Hematopoietic multipotent progenitor cell (in vitro differentiated cells): ENCODE results near the gene RCOR1. TPM values are rescaled to one million over a fixed set of nuclear protein-coding genes. Genes with fewer than 3 reads are reported as not detected.

Source experiments
- DNase-seq, 3 donors: peaks; one replicate each; pipeline ENCODE4 v3.0.0-alpha.2; 2011 to 2015; ENCODE audit warnings: low read depth in 2 of 3, low spot score in 2 of 3
- total RNA-seq: library from RNA; depleted of rRNA; stranded (reverse); fragments of >200 nt; gene quantifications from one replicate; pipeline ENCODE4 v1.2.3, GENCODE V29; 2012

RCOR1 gene
- total RNA-seq, 1 donor = 13.5 TPM

- DNase-seq = peak in 2 of 3 donors; percentile 78 to 83
Observed at GRCh38 chr14:102768223-102769048, 176.0 kb downstream of the RCOR1 start.

GRCh38 chr14:102769049-102769327 is 176.5 kb downstream of the RCOR1 start:
- no peak for DNase-seq

DNA sequence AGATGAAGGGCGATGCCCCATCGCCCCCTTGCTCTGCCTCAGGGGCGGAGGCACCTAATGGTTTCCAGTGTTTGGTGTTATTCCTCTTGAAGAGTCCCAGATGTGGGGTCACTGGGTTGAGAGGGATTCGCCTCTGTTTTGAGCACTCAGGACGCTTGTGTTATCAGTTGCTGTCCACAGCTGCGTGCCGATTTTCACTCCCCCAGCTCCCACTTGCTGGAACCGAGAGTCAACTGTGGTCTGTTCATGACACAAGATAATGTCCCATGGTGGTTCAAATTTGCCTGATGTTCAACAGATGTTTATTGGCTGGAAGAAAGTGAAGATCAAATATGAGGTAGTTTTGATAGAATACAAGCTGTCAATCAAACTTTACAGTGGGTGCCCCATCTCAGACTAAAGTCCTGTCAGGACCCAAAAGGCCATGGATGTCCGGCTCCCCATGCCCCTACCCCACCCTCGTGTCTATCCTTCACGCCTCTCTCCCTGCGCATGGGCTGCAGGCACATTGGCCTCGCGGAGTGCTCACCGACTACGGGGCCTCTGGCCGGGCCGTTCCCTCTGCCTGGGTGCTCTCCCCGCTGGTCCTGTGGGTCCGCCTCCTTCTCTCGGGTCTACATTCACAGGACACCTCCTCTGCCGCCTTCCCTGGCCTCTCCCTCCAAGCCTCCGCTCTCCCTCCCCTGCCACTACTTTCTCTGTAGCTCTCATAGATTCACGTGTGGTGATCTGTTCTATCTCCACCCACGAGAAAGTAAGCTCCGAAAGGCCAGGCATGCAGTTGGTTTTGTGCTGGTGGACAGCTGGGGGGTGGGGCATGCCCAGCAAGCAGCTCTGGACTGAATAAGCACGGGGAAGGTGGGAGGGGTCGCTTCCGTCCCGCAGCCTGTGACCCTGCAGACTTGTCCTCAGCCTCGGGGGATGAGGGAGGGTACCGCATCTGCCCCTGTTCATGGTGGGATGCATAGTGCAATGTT is 178.0 kb downstream of the RCOR1 start:
- DNase-seq = no peak

DNA sequence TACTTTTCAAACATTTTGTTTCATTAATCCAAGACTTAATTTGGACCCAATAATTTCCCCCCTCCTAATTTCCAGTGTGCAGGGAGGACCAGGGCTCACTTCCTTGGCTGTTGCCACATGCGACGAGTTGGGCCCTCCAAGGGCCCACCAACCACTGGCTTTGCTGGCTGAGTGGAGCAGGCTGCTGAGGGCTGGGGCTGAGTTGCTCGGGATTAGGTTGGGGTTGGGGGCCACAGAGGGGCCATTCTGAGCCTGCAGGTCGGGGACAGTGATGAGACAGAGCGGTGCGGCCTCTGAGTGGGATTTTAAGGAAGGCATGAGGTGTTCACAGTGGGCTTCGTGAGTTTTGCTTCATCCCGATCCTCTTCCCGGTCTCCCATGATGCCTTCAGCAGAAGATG is 178.7 kb downstream of the RCOR1 start:
- DNase-seq = no peak

- DNase-seq = no peak
Observed at GRCh38 chr14:102772781-102773570, 180.5 kb downstream of the RCOR1 start.

DNA sequence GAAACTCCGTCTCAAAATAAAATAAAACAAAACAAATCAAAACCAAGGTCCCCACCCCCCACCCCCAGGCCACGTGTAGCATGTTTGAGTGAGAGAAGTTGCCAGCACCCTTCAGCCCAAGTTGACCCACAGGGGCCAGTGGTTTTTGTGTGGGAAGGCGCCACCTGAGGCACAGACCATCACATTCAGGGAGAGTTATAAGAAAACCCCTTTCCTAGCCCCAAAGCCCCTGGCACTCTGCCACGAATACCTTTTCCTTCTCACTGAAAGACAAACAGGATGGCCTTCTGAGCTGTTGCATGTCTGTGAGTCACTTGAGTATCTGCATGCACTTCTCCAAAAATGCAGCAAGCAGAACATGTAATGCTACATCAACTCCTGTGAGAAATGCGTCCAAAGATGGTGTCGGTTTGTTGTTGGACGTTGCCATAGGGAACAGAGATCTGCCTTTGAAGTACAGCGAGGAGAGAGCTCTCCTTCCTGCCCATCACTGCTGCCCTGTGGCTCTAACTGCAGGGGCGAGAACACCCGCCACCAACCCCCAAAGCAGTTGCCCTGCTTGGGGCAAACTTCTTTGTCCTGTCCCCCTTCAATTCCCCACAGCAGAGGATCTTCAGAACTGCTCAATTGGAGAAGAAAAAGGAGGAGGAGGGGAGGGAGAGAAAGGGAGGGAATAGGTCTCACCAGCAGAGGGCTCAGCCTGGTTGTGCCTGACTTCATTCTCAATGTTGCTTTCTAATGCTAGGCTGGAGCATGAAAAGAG is 182.1 kb downstream of the RCOR1 start:
- DNase-seq = peak; percentile 53 to 82 (median 74)

DNA sequence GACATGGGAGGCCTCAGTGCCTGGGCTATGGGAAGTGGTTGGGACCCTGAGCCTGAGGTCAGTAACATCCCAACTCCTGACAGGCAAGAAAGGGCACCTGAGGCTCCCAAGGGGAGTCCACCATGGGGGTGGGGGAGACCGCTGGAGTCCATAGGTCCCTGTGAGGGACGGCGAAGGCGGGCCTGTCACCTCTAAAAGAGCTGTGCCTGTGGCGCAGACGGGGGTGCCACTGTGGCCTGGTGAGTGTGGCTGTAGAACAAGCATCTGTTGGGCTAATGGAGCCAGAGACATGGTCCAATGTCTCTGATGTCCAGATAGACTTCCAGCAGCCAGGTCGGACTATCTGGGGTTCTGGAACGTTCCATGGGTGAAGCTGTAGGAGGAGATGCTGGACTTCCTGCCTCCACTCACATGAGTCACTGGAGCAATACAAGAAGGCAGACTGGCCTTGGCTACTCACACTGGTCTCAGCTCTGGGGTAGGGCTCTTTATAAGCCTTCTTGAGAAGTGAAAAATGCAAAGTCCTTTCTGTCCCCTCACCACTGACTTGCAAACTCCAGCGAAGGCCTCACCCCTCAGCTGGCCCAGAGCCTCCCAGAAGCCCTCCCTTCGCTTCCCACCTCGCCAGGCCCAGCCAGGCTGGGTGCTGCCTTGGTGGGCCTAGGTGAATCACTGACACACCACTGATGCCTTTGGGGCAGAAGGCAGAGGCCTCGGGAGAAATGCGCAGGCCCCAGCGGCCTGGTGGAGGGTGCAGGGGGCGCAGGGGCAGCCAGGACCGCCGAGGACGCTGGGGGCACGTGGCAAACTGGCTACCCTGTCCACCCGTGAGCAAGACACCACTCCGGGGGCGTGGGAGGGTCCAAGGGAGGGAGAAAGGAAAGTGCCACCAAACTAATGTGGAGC is 183.7 kb downstream of the RCOR1 start:
- DNase-seq = no peak

DNA sequence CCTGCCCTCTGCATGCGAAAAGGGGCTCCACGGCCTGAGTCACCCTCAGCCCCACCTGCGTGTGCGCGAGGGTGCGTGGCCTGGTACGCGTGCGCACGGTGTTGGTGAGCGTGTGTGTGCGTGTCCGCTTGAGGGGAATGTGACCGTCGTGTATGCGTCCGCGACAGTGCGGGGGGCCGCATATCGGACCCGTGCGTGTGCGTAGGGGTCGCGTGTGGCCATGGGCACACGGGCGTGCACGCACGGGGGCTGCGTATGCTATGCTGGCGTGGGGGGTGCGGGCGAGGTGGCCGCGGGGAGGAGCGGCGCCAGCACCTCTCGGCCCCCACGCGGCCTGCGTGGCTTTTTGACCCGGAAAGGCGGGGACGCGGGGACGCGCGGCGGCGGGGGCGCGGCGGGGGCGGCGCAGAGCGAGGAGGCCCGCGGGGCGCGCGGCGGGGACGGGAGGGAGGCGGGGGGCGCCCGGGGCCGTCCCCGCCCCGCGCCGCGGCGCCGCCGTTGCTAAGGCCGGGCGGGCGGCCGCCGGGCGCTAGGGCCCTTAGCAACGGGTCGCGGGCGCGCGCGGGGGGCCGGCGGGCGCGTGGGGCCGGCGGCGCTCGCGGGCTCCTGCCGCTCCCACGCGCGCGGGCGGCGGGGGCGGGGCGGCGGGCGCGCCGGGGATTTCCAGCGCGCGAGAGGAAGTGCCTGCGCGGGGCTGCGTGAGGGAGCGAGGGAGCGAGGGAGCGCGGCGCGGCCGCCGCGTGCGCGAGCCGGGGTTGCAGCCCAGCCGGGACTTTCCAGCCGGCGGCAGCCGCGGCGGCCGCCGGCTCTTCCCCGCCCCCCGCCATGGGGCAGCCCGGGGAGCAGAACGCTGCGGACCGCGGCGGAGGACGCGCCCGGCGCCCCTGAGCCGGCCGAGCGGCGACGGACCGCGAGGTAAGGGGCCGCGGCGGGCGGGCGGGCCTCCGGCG is 184.6 kb downstream of the RCOR1 start, which contains the start of gene TRAF3:
Gene TRAF3, plus strand, starts transcription at position 689 of the 950 bp plus-strand sequence. CDS start 92,753 bp downstream, outside the sequence.
- DNase-seq = peak; percentile 74 to 90 (median 86)

DNA sequence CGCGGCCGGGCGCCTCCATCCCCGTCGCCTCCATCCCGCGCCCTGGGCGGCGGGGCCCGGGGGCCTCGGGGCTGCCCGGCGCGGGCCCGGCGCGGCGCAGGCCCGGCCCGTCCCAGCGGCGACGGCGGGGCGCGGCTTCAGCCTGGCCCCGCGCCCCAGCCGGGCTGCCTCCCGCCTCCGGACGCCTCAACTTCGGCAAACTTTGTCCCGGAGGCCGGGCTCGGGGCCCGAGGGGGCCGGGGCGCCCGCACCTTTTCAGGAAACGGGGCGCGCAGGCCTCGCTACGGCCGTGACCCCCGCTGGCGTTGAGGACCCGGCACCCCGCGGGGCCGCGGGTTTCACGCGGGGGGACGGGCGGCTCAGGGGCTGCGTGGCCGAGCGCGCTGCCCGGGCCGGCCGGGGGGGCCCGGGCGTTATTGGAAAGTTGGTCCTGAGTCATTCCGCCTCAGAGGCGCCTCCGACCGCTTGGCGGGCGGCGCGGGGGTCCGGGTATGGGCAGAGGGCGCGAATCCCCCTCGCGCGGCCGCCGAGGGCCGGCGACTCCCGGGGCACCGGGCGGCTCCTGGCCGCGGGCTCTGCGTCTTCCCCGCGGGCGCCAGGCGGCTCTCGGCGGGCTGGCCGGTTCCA is 185.4 kb downstream of the RCOR1 start:
- no peak for DNase-seq

DNA sequence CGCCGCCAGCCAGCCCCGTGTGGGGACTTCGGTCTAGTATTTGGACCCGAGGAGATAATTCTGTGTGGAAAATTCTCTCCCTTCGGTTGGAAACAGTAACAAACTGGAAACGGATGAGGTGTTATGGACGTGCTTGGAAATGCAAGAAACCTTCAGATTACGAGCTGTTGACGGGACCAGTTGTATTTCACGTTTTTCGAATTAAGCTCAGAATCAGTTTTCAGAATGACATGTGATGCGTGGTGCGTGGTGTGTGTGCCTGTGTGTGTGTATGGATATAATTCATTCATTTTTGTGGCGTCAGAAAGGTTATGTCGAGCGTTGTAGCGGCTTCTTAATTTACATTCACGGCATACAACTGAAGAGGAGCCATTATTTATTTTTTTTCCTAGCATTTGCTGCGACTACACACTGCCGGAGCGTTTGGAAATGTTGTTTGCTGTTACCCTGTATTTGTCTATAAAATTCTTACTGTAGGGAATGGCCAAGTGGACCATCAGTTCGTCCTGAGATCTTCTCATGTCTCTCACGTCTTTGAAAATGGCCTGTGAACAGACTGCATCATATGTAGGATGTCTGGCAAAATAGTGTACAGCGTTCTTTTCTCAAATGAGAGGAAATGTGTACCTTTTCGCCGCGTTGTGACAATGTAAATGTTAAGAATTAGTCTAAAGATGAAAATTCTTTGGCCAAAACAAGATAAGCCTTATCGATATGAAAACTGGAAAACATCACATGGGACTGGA is 186.1 kb downstream of the RCOR1 start:
- DNase-seq = peak in 1 of 3 donors; percentile 36

GRCh38 chr14:102779084-102779462 is 186.6 kb downstream of the RCOR1 start:
- DNase-seq = no peak

- DNase-seq = no peak
Observed at GRCh38 chr14:102779574-102780315, 187.3 kb downstream of the RCOR1 start.
